Measurements from ENCODE around the gene SH3YL1.
A peak's percentile ranks its signal among the peaks of the same experiment; 100 is the strongest.

SH3YL1 gene

GRCh38 chr2:257429-257828, 6.4 kb downstream of the SH3YL1 start:
- H3K27ac Mint-ChIP-seq: no peak overlapping the region
- H3K4me1 Mint-ChIP-seq: no peaks in the 10 kb centered on the region
- ATAC-seq (replicated peaks): peak; percentile 34 to 38

DNA sequence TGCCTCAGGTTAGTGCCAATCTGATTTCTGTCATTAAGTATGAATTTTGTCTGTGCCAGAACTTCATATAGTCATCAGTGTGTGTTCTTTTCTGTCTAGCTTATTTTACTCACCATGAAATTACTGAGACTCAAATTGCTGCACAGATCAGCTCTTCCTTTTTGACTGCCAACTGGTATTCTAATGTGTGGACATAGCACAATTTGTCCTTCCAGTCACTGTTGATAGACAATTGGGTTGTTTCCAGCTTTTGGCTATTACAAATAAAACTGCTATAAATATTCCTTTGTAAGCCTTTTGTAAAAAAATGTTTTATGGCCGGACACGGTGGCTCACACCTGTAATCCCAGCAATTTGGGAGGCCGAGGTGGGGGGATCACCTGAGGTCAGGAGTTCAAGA, 7.7 kb downstream of the SH3YL1 start:
- peaks cover 9 to 16% of the 10 kb centered on the region in 2 donors for H3K36me3 Mint-ChIP-seq
- H3K4me3 Mint-ChIP-seq: no peak overlapping the region
- H3K9me3 Mint-ChIP-seq: peaks cover 4 to 8% of the 10 kb centered on the region in 2 donors
- H3K27me3 Mint-ChIP-seq: no peaks in the 10 kb centered on the region
- DNase-seq (no peak), ATAC-seq (replicated peaks) (no peak)
- no peaks in the 10 kb centered on the region for H3K4me1 Mint-ChIP-seq
- no peak overlapping the region for H3K27ac Mint-ChIP-seq

More at GRCh38 chr2:257429-257828, 6.4 kb downstream of the SH3YL1 start:
- DNase-seq: no peak
- Mint-ChIP-seq H3K36me3 (peaks cover 3 to 11% of the 10 kb centered on the region in 2 donors), H3K4me3 (no peak overlapping the region), H3K9me3 (peaks cover 4 to 8% of the 10 kb centered on the region in 2 donors), H3K27me3 (no peaks in the 10 kb centered on the region)

- H3K4me3 Mint-ChIP-seq: no peak overlapping the region
- no peaks in the 10 kb centered on the region for H3K27me3 Mint-ChIP-seq
- DNase-seq: no peak
- H3K36me3 Mint-ChIP-seq: peaks cover 9 to 16% of the 10 kb centered on the region in 2 donors
- H3K9me3 Mint-ChIP-seq: peaks cover 4 to 8% of the 10 kb centered on the region in 2 donors
- no peaks in the 10 kb centered on the region for H3K4me1 Mint-ChIP-seq
- no peak overlapping the region for H3K27ac Mint-ChIP-seq
- no peak for ATAC-seq (replicated peaks)
These were observed 8.6 kb downstream of the SH3YL1 start for GRCh38 chr2:255195-255594.

DNA sequence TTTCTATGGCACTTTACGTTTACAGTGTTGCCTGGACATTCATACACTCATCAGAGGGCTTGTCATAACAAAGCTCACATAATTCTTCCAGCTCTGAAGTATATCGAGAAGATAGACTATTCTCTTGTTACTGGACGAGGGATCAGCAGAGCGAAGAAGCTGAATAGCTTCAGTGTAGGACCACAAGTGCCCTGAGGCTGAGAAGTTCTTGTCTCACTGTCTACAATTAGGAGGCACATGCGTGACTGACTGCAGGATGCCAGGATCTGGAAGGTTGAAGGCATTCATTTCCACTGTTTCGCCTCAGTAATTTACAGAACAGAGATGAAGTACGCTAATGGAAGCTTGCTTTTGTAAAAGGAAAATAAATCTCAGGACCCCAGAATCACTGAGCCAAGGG, 9.6 kb downstream of the SH3YL1 start:
- no peak for ATAC-seq (replicated peaks)
- H3K27me3 Mint-ChIP-seq: no peaks in the 10 kb centered on the region

DNA sequence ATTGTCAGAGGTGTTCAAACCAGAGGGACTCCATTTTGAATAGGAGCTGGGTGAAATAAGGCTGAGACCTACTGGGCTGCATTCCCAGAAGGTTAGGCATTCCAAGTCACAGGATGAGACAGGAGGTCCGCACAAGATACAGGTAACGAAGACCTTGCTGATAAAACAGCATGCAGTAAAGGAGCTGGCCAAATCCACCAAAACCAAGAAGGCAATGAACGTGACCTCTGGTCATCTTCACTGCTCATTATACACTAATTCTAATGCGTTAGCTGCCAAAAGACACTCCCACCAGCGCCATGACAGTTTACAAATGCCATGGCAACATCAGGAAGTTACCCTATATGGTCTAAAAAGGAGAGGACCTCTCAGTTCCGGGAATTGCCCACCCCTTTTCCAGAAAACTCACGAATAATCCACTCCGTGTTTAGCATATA, 10.6 kb downstream of the SH3YL1 start:
- Mint-ChIP-seq H3K9me3 (peaks cover 2 to 6% of the 10 kb centered on the region in 2 donors), H3K4me1 (no peaks in the 10 kb centered on the region), H3K4me3 (no peak overlapping the region), H3K27ac (no peak overlapping the region), H3K27me3 (no peaks in the 10 kb centered on the region), H3K36me3 (peaks cover 12 to 16% of the 10 kb centered on the region in 2 donors)
- no peak for ATAC-seq (replicated peaks)
- no peak for DNase-seq

More for the DNA sequence above, 9.6 kb downstream of the SH3YL1 start:
- Mint-ChIP-seq H3K4me1 (no peaks in the 10 kb centered on the region), H3K27ac (no peak overlapping the region), H3K36me3 (peaks cover 13 to 22% of the 10 kb centered on the region in 2 donors), H3K4me3 (no peak overlapping the region), H3K9me3 (peaks cover 4 to 8% of the 10 kb centered on the region in 2 donors)
- no peak for DNase-seq

GRCh38 chr2:252001-252602, 11.7 kb downstream of the SH3YL1 start:
- ATAC-seq (replicated peaks) (no peak), DNase-seq (no peak)
- Mint-ChIP-seq H3K4me1 (no peaks in the 10 kb centered on the region), H3K9me3 (no peaks in the 10 kb centered on the region), H3K36me3 (peaks cover 13 to 19% of the 10 kb centered on the region in 2 donors), H3K27me3 (no peaks in the 10 kb centered on the region), H3K27ac (no peak overlapping the region), H3K4me3 (no peak overlapping the region)

- no peak overlapping the region for H3K4me3 Mint-ChIP-seq
- no peak overlapping the region for H3K27ac Mint-ChIP-seq
- no peak for DNase-seq
- no peaks in the 10 kb centered on the region for H3K9me3 Mint-ChIP-seq
- peaks cover 22 to 31% of the 10 kb centered on the region in 2 donors for H3K36me3 Mint-ChIP-seq
- no peak for ATAC-seq (replicated peaks)
- peaks cover 2 to 5% of the 10 kb centered on the region in 2 donors for H3K4me1 Mint-ChIP-seq
- no peaks in the 10 kb centered on the region for H3K27me3 Mint-ChIP-seq
These were observed 14.2 kb downstream of the SH3YL1 start for GRCh38 chr2:249538-250042.

DNA sequence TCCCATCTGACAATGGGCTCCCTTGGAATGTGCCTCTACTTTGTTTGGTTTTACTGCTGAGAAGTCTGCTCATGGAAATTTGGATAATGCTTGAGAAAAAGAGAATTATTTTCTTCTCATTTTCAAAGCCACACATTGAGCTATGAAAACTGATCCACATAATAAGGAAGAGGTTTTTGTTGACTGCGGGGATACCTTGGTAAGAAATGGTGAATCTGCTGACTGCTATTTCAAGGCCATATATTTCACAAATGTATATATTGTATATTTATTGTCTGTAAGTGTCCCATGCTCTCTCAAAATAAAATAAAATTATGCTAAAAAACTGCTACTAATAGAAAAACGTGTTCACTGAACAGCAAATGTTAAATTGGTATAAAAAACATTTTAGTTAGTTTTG, 15.1 kb downstream of the SH3YL1 start:
- Mint-ChIP-seq H3K27me3 (no peaks in the 10 kb centered on the region), H3K4me1 (peaks cover 2 to 5% of the 10 kb centered on the region in 2 donors), H3K9me3 (no peaks in the 10 kb centered on the region), H3K4me3 (no peak overlapping the region), H3K36me3 (peaks cover 28 to 40% of the 10 kb centered on the region in 2 donors), H3K27ac (no peak overlapping the region)
- ATAC-seq (replicated peaks): no peak
- DNase-seq: no peak

DNA sequence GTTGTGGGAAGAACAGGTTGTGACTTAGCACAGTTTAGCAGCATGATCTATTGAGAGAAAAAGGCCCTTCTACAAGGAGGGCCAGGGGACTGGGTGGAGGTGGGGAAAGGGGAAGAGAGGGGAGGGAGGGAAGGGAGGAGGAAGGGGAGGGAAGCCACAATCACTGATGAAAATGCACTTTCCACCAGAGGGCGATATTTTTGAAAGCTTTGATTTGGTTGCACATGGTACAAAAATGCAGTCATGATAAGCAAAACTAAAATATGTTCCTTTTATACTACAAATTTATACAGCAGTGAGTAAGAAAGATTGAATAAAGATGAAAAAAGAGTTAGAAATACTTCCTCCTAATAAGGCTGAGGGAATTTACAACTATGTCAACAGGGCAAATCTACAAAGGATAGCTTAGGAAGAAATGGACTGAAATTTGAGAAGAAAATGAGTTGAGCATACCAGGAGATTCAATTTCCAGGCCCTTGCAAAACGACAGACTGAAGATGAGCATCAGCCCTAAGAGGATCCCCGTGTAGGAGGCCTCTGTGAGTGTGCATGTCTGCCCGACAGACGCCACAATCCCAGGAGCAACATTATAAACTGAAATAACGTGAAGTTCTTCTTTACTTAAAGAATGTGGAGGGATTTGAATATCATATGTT, 17.2 kb downstream of the SH3YL1 start:
- peaks cover 37 to 55% of the 10 kb centered on the region in 2 donors for H3K36me3 Mint-ChIP-seq

GRCh38 chr2:244547-244946, 19.3 kb downstream of the SH3YL1 start:
- ATAC-seq (replicated peaks) (no peak), DNase-seq (no peak)
- Mint-ChIP-seq H3K27ac (no peak overlapping the region), H3K36me3 (peaks cover 50 to 71% of the 10 kb centered on the region in 2 donors), H3K4me1 (peaks cover 2 to 5% of the 10 kb centered on the region in 2 donors), H3K4me3 (no peak overlapping the region), H3K9me3 (peaks cover 0 to 3% of the 10 kb centered on the region in 2 donors), H3K27me3 (no peaks in the 10 kb centered on the region)

More for the DNA sequence above, 17.2 kb downstream of the SH3YL1 start:
- Mint-ChIP-seq H3K27me3 (no peaks in the 10 kb centered on the region), H3K9me3 (peaks cover 0 to 3% of the 10 kb centered on the region in 2 donors), H3K4me3 (no peak overlapping the region), H3K27ac (no peak overlapping the region), H3K4me1 (peaks cover 2 to 5% of the 10 kb centered on the region in 2 donors)
- ATAC-seq (replicated peaks): peak in 1 of 2 donors; percentile 61
- peak; percentile 6 for DNase-seq

DNA sequence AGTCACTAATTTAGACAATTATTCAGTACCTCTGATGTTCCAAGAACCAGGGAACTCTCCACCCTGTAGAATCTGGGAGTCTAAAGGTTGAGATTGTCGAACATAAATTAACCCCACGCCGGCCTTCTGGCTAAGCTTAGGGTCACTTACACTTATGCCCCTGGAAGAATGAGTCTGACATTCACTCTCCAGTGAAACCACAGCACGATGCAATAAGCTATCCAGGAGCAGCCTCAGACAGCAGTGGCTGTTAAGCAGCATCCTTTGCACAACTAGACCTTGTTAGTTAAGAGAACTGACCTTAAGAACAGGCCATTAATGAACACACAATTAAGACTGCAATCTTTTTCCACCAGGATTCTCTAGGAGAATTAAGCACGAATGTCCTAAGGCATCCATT, 25.0 kb downstream of the SH3YL1 start:
- H3K4me1 Mint-ChIP-seq: no peaks in the 10 kb centered on the region
- peaks cover 45 to 58% of the 10 kb centered on the region in 2 donors for H3K36me3 Mint-ChIP-seq
- no peaks in the 10 kb centered on the region for H3K27me3 Mint-ChIP-seq
- no peak overlapping the region for H3K27ac Mint-ChIP-seq
- DNase-seq (no peak), ATAC-seq (replicated peaks) (no peak)
- peaks cover 0 to 3% of the 10 kb centered on the region in 2 donors for H3K9me3 Mint-ChIP-seq
- H3K4me3 Mint-ChIP-seq: no peak overlapping the region

- Mint-ChIP-seq H3K9me3 (peaks cover 0 to 3% of the 10 kb centered on the region in 2 donors), H3K27ac (no peak overlapping the region), H3K4me1 (no peaks in the 10 kb centered on the region), H3K27me3 (no peaks in the 10 kb centered on the region), H3K36me3 (peaks cover 41 to 56% of the 10 kb centered on the region in 2 donors), H3K4me3 (no peak overlapping the region)
- ATAC-seq (replicated peaks): no peak
- DNase-seq: no peak
These were observed 25.4 kb downstream of the SH3YL1 start for GRCh38 chr2:238431-238830.

DNA sequence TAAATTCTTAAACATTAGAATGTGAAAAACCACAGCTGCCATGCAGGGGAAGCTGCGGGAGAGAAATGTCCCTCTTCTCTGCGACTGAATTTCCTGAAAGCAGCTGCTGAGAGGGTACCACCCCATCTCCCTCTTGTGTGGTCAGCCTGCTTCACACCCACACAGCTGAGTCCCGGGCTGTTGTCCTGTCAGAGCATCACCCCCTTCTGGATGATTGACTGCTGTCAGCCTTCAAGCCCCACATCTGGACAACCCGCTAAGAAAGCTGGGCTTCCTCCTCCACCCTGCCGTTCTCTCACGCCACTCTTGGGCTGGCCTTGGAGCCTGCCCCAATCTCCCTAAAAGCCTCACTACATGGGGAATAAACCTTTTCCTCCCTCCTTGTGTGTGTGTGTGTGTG, 26.0 kb downstream of the SH3YL1 start:
- peaks cover 0 to under 1% of the 10 kb centered on the region in 2 donors for H3K9me3 Mint-ChIP-seq
- DNase-seq (no peak), ATAC-seq (replicated peaks) (no peak)
- H3K4me1 Mint-ChIP-seq: no peaks in the 10 kb centered on the region
- H3K27ac Mint-ChIP-seq: no peak overlapping the region
- H3K36me3 Mint-ChIP-seq: peaks cover 38 to 53% of the 10 kb centered on the region in 2 donors
- H3K4me3 Mint-ChIP-seq: no peak overlapping the region
- H3K27me3 Mint-ChIP-seq: no peaks in the 10 kb centered on the region

- ATAC-seq (replicated peaks): no peak
- no peak overlapping the region for H3K4me3 Mint-ChIP-seq
- no peaks in the 10 kb centered on the region for H3K4me1 Mint-ChIP-seq
These were observed 26.8 kb downstream of the SH3YL1 start for GRCh38 chr2:236993-237539.

More at GRCh38 chr2:236993-237539, 26.8 kb downstream of the SH3YL1 start:
- DNase-seq: no peak
- Mint-ChIP-seq H3K27ac (no peak overlapping the region), H3K36me3 (peaks cover 34 to 49% of the 10 kb centered on the region in 2 donors), H3K9me3 (no peaks in the 10 kb centered on the region), H3K27me3 (no peaks in the 10 kb centered on the region)
